ENCODE results near the gene PNPLA4.

Gene PNPLA4, protein sequence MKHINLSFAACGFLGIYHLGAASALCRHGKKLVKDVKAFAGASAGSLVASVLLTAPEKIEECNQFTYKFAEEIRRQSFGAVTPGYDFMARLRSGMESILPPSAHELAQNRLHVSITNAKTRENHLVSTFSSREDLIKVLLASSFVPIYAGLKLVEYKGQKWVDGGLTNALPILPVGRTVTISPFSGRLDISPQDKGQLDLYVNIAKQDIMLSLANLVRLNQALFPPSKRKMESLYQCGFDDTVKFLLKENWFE

GRCh38 chrX:7927259-7928167 lies at the start of gene PNPLA4:
Gene PNPLA4, minus strand, starts transcription at chrX:7927413. Its CDS starts 1,294 bp downstream, at chrX:7926119.
- DNase-seq = peak; percentile 73 to 84

- no peak for DNase-seq
Measured at GRCh38 chrX:7972586-7972985, 45.4 kb upstream of the PNPLA4 start.

DNA sequence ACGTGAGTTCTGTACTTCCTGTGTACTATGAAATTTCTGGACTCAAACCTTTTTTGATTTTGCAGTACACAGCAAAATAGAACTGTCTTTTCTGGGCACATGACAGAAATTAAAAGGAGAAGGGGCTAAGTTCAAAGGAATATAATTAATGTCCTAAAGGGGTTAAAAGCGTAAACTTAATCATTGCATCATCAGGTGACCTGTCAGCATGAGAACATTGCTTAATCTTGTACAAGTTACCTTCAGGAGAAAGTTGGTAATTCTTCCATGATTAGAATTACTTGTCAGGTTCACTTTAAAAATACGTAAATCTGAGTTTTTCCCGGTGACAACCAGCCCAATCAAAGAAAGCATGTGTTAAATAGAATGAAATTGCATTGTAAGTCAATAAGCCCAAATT lies 43.2 kb upstream of the PNPLA4 start:
- DNase-seq = no peak

- no peak for DNase-seq
Measured at GRCh38 chrX:7965436-7965835, 38.2 kb upstream of the PNPLA4 start.

GRCh38 chrX:7960246-7960645 lies 33.0 kb upstream of the PNPLA4 start:
- DNase-seq = no peak

- no peak for DNase-seq
Measured at GRCh38 chrX:7953446-7953845, 26.2 kb upstream of the PNPLA4 start.

DNA sequence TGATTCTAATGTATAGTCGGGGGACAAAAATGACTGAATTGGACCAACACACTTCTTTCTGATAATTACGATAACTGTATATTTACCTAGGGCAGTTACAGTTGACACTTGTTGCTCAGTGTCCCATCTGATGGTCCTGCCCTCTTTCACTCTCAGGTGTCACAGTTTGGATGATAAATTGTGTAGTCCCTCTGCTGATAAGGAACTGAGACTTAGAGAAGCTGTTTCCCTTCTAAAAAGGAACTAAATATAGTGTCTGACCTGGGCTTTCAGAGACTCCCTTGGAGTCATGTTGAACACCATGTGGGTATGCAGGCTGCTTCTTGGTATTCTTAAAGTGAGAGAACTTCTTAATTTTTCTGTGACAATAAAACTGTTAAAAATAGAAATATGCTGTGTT lies 23.7 kb upstream of the PNPLA4 start:
- no peak for DNase-seq

DNA sequence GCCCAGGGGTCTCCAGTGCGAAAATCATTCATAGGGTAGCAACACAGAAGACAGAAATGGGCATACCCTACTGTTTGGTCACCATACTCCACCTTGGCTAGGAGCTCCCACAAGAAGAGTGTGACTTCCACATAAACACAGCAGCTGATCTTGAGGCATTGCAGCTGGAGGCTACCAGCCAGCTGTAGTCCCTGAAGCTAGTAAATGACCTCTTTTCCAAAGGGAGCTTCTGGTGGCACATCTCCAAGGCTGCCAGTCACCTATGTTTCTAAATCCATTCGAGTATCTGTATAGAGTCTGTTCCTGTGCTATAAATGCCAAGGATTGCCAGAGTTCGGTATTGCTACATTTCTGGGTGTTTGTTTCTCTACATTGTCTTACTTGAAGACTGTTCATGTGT lies 21.3 kb upstream of the PNPLA4 start:
- DNase-seq = no peak

GRCh38 chrX:7946960-7947359 lies 19.7 kb upstream of the PNPLA4 start:
- DNase-seq = no peak

DNA sequence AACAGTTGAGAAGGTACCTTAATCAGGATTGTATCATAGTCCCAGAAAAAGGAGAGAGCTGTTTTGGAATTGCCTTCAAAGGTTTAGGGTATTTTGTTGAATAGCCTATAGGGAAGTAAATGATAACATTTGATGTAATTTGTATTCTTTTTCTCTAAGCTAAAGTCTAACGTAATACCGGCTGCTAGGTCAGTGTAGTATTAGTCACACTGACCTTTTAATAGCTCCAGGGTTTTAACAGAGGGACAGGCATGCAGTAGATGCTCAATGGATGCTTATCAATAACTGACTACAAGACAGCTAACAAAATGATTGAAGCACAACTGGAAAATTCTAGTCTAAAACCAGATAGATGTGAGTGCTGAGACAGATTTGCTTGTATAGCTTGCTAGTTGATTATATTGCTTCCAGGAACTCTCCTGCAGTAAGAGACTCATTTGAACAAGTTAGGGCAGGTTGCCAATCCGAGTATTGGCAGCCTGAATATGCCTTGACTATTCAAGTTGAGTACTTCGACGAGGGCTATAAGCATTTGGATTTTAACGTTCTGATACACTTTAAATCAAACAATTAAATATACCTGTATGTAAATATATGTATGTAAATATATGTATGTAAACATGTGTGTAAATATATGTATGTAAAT lies 16.5 kb upstream of the PNPLA4 start:
- DNase-seq = no peak

DNA sequence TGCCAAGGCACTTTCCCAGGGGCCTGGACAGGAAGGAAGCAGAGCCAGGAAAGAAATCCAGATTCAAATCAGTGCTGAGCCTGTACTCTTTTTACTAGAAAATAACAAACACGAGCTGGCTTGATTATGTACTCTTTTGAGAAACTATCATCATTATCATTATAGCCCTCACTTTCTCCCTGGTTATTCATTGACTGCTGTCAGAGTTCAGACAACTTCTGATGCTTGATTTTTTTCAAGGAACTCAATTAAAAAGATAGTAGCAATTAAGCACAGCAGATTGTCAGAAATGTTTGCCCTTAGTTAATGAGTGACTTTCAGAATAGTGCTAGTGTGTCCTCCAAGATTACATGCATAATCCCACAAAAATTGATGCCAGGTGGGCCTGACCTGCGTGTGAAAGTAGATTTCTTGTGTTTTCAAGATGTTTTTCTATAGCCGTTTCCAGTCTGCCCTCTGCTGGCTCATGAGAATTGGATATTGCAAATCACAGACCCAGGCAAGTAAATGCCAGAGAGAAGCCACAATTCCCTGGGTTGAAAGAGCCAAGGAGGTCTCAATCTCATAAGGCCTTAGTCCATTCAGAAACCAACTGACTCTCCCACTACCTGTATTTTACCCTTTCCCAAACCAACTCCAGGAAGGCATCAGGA lies 14.3 kb upstream of the PNPLA4 start:
- DNase-seq = no peak

DNA sequence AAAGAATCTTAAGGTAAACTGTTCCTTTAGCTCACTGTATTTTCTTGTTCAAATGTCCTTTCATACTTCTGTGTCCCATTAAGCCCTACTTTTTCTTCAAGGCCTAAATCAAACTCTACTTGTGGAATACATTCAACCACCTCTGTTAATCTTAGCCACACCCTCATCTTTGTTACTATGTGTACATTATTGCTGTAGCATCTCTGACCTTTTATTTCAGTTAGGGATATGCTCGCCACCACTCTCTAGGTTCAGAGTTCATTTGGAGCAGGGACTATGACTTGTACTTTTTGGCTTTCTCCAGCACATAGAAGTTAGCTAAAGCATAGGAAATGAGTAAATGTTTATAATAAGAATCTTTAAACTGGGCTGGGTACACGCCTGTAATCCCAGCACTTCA lies 6.8 kb upstream of the PNPLA4 start:
- no peak for DNase-seq

DNA sequence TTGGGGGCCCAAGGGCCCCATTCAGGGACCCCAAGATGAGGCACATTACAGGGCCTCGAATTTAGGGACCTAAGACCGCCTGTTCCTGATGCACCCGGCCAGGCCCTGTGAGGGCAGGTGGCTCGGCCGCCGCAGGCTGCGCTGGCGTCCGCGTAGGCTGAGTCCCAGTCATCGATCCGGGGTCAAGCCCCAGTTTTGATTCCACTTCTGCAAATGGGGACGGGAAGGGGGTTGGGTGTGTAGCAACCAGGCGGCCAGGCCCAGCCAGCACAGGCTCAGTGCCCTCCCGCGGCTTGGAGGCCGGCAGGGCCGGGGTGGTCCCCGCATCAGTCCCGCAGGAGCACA lies 327 bp downstream of the PNPLA4 start:
- no peak for DNase-seq

GRCh38 chrX:7926501-7926900 lies 712 bp downstream of the PNPLA4 start:
- DNase-seq = no peak

GRCh38 chrX:7925867-7926472 lies 1.2 kb downstream of the PNPLA4 start:
- DNase-seq = peak; percentile 41 to 64

DNA sequence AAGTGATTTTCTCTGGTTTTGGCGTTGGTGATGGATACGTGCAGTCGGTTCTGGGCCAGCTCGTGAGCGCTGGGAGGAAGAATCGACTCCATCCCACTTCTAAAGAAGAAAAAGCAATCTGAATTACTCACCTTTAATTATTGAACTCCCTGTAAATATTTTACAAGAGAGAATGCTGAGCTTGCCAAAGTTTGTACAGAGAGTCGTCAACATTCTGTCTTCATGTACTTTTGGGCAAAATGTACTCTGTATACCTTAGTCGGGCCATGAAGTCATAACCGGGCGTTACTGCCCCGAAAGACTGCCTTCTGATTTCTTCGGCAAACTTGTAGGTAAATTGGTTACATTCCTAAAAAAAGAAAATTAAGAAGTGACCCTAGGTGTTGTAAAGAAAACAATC lies 5.5 kb downstream of the PNPLA4 start:
- no peak for DNase-seq

DNA sequence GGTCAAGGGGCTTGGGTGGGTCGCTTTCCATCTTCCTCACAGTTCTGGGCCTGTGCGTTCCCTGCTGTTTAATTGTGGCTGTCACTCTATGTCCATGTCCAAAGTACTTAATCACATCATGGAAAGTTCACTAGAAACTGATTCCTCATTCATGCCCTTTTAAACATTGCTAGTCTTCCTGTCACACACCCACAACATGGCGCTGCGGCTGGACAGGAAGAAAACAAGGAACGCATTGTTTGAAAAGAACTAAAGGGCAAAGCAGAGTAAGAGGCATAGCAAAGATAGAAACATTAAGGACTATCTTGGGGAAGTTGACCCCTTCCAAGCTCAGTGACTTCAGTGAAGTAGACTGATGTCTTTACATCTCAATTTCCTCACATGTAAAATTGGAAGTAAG lies 18.4 kb downstream of the PNPLA4 start:
- DNase-seq = no peak

GRCh38 chrX:7904562-7904961 lies 22.7 kb downstream of the PNPLA4 start:
- no peak for DNase-seq

DNA sequence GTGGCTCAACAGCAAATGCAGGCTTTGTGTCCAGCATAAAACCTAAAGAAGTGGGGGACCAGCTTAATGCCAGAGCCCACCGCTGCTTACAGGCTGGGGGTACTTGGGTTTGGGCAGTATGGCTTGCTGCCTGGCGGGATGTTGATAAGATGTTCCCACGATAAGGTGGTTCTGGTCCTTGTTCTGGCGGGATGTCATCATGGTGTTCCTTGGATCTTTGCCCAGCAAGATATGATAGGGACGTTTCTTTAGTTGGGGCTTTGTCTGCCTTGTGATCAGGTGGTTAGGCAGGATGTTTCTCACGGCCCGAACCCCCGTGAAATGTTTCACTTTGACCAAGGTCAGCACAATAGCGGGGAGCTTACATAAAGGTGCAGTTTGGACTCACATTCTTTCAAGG lies 35.3 kb downstream of the PNPLA4 start:
- no peak for DNase-seq

DNA sequence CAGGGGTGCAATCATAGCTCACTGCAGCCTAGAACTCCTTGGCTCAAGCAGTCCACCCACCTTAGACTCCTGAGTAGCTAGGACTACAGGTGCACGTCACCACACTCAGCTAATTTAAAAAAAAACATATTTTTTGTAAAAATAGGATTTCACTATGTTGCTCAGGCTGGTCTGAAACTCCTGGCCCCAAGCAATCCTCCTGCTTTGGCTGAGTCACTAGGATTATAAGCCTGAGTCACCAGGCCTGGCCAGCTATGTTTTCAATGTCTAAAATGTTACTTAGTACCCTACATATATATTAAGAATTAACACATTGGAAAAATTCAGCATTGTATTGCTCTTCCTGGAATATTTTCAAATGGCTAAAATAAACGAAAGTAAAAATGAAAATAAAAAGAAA lies 37.5 kb downstream of the PNPLA4 start:
- DNase-seq = no peak

- DNase-seq = no peak
Measured at GRCh38 chrX:7889135-7889534, 38.1 kb downstream of the PNPLA4 start.

- DNase-seq = no peak
Measured at GRCh38 chrX:7876957-7877356, 50.3 kb downstream of the PNPLA4 start.

GRCh38 chrX:7872042-7872441 lies 55.2 kb downstream of the PNPLA4 start:
- no peak for DNase-seq

Measured in activated CD4-positive, alpha-beta T cell treated with anti-CD3 and anti-CD28 coated beads for 4 hours (primary cell).